NCI-H2196 (cell line): Measurements from ENCODE around the gene TNFRSF6B.
"Not testable (repeated sequence)": the region's sequence is repeated elsewhere in the genome, so short reads cannot be mapped to it uniquely, and the experiment has no call there.

Experiments used
- DNase-seq: peaks from one replicate; lab custom pipeline; 2025; ENCODE audit not compliant: unreplicated experiment; lab: John Stamatoyannopoulos, UW

The TNFRSF6B gene

GRCh38 chr20:63661959-63662812 lies 34.3 kb upstream of the TNFRSF6B start:
- no peak for DNase-seq

DNA sequence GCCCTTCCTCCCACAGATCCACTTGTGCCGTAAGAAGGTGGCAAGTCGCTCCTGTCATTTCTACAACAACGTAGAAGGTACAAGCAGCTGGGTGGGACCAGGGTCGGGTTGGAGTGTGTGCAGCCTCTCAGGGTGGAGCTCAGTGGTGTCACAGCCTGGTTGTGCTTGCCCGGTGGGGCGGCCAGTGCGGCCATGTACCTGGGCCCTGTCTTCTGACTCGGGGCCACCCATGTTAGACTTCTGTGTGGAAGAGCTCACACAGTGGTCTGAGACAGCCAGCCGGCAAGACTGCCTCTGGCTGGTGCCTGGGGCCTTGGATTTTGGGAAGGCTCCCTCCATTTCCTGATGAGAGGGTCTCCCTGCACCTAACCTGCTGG lies 33.7 kb upstream of the TNFRSF6B start:
- no peak for DNase-seq

DNA sequence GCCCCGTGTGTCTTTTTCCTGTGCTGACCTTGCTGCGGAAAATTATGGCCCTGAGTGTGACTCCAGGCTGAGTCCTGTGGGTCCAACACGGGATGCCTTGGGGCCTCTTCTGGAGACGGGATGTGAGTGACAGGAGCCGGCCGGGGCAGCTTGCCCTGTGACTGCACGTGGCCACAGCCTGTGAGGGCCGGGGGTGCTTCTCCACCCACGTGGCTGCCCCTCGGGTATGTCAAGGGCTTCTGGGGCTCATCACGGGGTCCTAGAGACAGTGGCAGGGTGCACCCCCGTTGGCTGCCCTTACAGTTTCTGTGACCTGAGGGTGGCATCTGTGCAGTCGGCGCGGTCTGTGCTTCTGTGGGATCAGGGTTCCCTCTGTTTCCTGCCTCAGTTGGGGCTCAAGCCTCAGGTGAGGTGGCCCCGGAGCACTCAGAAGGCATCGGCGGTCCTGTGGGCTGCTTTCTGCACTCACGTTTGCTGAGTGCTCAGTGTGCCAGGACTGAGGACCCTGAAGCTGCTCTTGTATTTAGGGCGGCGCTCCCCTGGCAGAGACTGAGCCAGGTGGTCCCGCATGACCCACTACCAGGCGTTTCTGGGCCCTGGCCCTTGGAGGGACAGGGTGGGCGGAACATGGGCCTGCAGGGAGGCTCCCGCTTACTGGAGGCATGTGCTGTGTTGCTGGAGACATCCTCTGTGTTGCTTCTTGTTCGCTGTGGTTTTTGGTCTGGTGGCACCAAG lies 33.0 kb upstream of the TNFRSF6B start:
- DNase-seq: no peak

DNA sequence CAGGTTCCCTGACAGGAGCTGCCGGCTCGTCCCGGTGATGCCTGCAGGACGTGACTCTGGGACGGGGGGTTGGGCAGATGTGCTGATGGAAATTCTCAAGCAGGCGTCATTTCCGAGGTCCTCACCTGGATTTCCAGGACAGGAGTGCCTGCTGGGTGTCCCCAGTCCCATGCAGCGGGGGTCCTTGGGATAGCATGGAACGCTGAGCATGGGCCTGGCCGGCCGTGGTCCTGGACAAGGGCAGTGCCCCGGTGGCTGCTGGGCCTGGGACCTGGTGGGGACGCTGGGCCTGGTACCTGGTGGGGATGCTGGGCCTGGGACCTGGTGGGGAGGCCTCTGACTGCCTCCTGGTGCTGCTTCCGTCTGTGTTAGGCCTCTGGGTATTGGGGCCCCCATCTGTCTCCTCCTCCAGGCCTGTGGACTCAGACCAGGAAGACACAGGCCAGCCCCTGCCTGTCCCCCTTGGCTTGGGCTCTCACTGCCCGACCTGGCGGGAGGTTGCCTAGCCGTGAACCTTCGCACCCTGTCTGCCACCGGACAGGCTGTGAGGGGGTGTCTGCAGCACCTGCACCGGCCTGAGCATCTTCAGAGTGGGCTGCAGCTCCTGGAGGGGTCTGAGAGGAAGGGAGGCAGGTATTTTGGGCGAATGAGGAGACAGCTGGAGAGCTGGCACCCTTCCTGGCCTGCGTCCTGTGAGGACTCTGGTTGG lies 32.2 kb upstream of the TNFRSF6B start:
- DNase-seq: no peak

DNA sequence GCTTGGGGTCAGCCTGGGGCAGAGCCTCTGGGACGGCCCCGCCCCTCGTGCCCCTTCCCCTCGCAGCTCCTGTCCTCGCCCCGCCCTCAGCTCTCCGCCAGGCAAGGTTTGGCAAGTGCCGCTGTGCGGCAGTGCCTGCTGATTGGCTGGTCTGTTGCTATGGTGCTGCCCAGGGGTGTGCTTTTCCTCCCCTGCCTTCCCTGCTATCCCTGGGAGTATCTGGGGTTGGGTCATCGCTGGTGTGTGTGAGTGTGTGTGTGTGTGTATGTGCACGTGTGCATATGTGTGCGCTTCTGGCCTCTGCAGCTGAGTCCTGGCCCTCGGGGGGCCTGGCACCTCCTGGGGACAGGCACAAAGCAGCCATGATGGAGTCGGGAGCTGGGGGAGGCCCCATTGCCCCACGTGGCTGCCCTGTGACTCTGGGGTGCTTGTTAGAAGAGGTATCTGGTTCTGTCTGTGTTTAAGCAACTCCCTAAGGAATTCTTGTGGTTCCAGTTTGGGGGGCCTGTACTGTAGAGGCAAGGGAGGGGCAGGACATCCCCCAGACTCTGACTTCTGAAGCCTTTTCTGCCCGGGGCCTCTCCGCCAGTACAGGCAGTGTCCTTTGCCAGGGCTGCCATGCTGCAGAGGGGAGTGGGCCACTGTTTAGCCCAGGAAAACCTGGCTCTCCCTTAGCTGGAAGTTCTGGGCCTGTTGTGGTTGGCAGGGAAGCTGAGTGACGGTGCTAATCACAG lies 31.4 kb upstream of the TNFRSF6B start:
- DNase-seq: peak; percentile 83

- no peak for DNase-seq
Measured at GRCh38 chr20:63665708-63666107, 30.7 kb upstream of the TNFRSF6B start.

- DNase-seq: no peak
Measured at GRCh38 chr20:63667858-63668257, 28.6 kb upstream of the TNFRSF6B start.

GRCh38 chr20:63668351-63668750 lies 28.1 kb upstream of the TNFRSF6B start:
- DNase-seq: no peak

GRCh38 chr20:63671695-63672094 lies 24.8 kb upstream of the TNFRSF6B start:
- DNase-seq: not testable (repeated sequence)

- DNase-seq: no peak
Measured at GRCh38 chr20:63672666-63673065, 23.8 kb upstream of the TNFRSF6B start.

GRCh38 chr20:63673951-63674350 lies 22.5 kb upstream of the TNFRSF6B start:
- DNase-seq: no peak

DNA sequence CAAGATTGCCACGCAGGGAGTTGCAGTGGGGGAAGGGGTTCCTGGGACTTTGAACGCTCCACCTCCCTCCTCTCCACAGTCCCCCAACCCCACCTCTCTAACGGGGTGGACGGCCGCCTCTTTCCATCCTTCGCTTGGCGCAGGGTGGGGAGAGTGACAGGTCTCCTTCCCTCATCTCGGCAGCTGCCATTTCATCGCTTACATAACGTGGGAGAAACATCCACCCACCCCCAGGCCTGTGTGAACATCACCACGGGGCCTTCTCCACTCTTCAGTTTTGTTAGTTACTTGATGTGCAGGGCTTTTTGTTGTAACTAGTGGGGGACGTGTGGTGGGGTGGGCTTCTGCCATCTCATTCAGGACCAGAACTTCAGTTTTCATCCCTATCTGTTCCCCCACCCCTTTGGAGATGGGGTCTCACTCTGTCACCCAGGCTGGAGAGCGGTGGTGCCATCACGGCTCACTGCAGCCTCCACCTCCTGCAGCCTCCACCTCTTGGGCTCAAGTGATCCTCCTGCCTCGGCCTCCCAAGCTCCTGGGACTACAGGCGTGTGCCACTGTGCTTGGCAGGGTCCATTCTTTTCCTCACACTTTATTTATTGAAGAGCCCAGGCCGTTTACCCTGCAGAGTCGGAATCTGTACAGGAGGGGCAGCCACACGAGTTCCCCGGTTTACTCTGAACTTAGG lies 20.6 kb upstream of the TNFRSF6B start:
- no peak for DNase-seq

DNA sequence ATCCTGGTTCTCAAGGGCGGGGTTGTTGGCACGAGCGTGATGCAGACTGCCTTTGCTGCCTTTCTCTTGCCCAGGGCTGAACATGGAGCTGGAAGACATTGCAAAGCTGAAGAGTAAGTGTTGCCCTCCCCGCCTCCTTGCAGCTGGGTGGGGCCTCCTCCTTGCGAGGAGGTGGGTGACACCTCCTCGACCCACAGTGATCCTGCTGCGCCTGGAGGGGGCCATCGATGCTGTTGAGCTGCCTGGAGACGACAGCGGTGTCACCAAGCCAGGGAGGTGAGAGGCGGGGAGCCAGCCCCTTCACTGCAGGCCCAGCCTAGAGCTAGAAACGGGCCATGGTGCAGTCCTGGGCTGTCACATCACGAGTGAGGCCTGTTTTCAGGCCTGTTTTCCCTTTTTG lies 18.4 kb upstream of the TNFRSF6B start:
- DNase-seq: no peak

- DNase-seq: no peak
Measured at GRCh38 chr20:63678667-63679465, 17.6 kb upstream of the TNFRSF6B start.

DNA sequence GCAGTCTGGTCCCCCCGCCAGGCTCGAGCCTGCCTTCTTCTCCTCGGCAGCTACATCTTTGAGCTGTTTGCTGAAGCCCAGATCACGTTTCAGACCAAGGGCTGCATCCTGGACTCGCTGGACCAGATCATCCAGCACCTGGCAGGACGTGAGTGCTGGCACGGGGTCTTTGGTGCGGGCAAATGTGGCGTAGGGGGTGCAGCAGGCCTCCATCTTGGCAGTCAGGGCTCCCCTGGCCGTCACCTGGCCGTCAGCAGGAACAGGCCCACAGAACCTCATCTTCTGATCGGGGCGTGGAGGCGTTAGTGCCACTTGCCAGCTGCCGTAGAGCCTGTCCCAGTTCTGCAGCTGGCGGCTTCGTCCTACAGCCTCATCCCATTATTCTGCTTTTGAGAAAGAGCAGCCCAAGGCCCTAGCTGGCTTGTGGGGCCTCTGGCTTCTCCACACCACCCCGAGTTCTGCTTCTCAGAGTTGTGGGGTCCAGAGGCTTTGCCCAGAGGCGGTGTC lies 16.6 kb upstream of the TNFRSF6B start:
- no peak for DNase-seq

- DNase-seq: no peak
Measured at GRCh38 chr20:63680427-63680826, 16.0 kb upstream of the TNFRSF6B start.

DNA sequence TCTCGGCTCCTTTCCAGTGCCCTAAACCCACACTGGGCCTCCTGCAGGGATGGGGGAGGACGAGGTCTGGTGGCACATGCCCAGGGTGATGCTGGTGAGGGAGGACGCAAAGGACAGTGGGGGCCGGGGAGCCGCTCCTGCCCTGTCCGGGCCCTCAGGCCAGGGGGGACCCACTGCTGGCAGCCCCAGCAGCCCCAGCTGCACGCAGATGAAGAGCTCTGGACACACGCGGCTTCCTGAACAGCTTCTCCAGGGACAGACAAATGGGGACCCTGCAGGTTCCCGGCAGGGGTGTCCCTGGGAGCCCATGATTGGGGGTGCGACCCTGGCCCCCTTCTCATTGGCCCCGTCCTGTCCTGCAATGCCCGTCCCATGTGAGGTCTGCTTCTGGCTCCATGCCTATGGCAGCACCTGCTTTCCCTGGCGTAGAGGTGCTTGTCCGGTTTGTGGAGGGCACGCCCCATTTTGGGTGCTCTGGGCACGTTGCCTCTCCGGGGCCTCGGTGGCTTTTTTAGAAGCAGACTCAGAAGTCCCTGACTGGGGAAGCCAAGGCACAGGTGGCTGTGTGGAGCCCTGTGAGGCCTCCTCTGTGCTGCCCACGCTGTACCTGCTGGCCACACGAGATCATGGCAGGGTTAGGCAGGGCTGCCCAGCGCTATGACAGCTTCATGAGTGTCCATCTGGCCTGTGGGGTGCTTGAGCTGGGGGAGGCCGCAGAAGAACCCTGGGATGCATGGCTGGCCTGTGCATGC lies 15.4 kb upstream of the TNFRSF6B start:
- no peak for DNase-seq

GRCh38 chr20:63681609-63682142 lies 14.8 kb upstream of the TNFRSF6B start:
- DNase-seq: no peak
